GM19043 (cell line): ENCODE results near the gene ZNF750.

Experiments
- ATAC-seq: cut with Tn5 transposase; IDR thresholded peaks from one replicate; pipeline ENCODE4 v1.9.1; 2021; ENCODE audit warnings: low read depth; ENCODE audit not compliant: unreplicated experiment

The ZNF750 gene

GRCh38 chr17:82860606-82861392 lies 21.0 kb upstream of the ZNF750 start:
- ATAC-seq = no peak

- ATAC-seq = no peak
Observed at GRCh38 chr17:82859431-82860403, 19.9 kb upstream of the ZNF750 start.

GRCh38 chr17:82858376-82859126 lies 18.7 kb upstream of the ZNF750 start:
- no peak for ATAC-seq

- ATAC-seq = no peak
Observed at GRCh38 chr17:82856361-82856760, 16.5 kb upstream of the ZNF750 start.

- ATAC-seq = no peak
Observed at GRCh38 chr17:82854226-82854625, 14.4 kb upstream of the ZNF750 start.

DNA sequence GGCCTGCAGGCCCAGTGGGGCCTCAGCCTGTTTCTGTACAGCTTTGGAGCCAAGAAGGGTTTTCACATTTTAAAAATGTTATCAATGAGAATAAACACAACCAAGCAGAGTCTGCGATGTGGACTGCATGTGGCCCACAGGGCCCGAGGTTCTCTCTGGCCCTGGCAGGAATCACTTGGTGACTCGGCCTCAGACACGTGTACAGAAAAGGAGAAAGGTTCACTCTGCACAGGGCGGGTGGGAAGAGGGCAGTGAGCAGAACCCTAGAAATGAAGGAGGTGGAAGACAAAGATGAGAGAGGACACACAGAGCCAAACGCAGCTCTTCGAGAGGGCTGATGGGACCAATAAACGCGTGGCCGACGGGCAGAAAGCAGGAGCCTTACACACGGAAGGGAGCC lies 11.6 kb upstream of the ZNF750 start:
- no peak for ATAC-seq

DNA sequence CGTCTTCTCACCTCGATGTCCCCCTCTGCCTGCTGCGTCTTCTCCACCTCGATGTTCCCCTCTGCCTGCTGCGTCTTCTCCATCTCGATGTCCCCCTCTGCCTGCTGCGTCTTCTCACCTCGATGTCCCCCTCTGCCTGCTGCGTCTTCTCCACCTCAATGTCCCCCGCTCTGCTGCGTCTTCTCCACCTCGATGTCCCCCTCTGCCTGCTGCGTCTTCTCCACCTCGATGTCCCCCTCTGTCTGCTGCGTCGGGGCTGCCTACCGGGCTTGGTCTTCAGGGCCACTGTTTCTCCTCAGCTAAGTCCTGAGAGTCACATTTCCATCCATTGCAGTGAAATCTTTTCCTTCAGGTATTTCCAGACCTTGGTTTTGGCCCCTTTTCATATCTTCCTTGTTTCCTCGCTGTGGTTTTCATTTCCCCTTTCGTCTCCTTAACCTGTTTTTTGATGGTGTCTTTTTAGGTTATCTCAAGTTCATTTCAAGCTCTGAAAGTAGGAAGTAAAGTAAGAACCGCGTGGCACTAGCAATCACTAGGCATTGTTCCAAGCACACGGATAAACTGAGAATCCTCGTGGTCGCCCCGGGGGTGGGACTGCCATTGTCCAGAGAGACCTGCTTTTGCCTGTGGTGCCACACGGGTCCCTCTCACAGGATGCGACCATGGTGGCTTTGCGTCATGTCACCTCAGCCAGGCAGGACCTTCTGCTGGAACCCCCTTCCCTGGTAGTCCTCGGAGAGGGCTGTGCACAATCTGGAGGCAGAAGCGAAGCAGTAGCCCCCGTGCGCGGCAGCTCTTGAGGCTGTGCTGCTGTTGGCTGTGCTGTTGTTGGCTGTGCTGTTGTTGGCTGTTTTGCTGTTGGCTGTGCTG lies 9.5 kb upstream of the ZNF750 start:
- no peak for ATAC-seq

DNA sequence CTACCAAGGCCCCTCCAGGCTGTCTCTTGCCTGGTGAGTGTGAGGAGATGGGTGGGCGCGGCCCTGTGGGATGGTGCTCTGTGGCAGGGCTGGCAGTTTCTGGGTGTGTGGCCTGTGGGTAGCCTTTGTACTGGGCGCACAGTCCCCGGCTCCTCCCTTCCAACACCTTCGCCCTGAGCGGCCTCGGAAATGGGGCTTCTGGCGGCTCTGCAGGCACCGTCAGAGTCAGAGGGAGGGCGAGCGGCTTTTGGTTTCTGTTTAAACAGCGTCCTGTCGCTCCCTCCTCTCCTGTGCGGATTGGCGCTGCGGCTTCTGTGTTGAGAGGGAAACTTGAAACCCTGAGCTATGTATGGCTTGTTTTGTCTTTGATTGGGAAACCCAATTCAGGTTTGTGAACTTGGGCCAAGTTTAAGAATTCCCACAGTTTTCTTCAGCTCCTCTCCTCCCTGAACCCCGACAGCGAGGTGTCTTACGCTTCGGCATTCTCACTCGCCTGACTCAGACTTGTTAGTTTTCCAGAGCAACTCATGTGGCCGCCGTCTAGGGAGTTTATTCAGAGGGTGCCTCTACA lies 8.3 kb upstream of the ZNF750 start:
- ATAC-seq = no peak

DNA sequence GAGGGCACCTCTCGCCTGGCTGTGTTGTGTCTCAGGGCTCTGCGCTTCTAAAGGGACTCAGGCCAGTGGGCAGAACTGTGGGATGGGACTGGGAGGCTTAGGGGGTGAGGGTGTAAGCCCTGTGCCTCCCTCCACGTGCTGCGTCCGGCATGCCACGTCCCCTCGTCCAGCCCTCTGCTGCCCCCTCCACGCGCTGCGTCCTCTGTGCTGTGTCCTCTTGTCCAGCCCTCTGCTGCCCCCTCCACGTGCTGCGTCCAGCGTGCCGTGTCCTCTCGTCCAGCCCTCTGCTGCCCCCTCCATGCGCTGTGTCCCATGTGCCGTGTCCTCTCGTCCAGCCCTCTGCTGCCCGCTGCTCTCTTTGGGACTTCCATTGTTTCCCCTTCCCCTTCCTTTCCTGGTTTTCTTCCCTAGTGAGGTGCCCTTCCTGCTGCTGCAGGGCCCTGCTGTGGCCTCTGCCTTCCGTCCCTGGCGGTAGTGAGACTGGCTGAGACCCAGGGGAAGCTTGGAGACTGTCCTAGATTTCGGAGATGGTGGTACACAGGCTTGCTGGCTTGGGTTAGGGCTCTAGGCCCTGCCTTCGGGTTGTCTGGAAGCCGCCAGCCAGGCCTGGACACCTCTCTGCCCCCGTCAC lies 6.4 kb upstream of the ZNF750 start:
- ATAC-seq = no peak

DNA sequence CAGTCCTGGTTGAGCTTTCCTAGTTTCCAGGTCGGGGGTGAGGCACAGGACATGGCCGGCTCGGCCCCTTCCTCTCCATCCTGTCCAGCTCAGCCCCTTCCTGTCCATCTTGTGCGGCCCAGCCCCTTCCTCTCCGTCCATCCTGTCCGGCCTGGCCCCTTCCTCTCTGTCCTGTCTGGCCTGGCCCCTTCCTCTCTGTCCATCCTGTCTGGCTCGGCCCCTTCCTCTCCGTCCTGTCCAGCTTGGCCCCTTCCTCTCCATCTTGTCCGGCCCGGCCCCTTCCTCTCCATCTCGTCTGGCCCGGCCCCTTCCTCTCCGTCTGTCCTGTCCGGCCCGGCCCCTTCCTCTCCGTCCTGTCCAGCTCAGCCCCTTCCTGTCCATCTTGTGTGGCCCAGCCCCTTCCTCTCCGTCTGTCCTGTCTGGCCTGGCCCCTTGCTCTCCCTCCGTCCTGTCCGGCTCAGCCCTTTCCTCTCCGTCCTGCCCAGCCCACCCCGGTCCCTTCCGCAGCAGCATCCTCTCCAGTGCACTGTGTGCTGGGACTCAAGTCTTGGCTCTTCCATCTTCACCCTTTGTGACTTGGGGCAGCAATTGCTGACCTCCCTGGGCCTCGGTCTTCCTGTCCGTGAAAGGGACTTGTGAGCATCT lies 5.5 kb upstream of the ZNF750 start:
- no peak for ATAC-seq

DNA sequence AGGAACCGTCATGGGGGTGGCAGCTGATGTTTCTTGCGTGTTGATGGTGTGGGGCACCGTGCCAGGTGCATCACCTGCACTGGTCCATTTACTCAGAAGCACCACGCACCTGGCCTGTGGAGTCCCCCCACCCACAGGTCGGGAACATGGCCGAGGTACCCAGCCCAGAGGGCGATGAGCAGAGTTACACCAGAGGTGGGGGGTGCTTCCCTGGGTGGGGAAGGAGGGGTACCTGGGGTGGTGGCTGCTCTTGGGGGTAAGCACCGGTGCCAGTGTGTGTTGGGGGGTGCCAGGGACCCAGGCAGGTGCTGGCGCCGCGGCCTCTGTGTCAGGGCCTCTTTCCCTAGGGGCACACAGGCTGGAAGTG lies 5.0 kb upstream of the ZNF750 start:
- ATAC-seq = no peak

DNA sequence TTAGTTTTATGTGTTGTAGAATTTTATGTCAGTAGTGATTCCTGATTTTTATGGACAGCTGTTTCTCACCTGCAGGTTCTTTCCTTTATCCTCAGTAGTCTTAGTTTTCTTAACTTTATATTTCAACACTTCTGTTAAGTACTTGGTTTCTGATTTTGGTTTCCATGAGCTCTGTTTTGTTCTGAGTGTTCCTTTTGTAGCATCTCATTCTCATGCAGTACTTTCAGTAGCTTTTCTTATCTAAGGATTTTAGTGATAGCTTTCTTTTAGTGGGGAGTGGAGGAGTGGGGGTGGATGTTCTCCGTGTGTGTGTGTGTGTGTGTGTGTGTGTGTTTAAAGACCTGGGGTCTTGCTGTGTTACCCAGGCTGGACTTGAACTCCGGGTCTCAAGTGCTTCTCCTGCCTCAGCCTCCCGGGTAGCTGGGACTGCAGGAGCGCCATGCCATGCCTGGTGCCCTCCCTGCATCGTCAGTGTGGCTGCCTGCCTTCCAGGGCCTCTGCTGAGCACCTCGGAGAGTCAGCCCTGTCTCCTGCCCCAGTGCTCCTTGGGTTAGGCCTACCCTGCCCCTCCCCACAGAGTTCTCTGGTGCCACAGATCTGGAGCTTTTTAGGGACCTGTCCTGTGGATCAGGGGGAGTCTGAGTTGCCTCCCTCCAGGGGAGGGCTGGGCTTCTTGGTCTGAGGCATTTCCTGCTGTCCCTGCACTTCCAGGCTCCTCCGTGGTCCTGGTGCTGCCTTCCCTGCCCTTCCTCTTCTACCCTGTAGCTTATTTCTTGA lies 4.3 kb upstream of the ZNF750 start:
- no peak for ATAC-seq

GRCh38 chr17:82841921-82842596 lies 2.2 kb upstream of the ZNF750 start:
- no peak for ATAC-seq

GRCh38 chr17:82840431-82840831 lies 609 bp upstream of the ZNF750 start:
- no peak for ATAC-seq

DNA sequence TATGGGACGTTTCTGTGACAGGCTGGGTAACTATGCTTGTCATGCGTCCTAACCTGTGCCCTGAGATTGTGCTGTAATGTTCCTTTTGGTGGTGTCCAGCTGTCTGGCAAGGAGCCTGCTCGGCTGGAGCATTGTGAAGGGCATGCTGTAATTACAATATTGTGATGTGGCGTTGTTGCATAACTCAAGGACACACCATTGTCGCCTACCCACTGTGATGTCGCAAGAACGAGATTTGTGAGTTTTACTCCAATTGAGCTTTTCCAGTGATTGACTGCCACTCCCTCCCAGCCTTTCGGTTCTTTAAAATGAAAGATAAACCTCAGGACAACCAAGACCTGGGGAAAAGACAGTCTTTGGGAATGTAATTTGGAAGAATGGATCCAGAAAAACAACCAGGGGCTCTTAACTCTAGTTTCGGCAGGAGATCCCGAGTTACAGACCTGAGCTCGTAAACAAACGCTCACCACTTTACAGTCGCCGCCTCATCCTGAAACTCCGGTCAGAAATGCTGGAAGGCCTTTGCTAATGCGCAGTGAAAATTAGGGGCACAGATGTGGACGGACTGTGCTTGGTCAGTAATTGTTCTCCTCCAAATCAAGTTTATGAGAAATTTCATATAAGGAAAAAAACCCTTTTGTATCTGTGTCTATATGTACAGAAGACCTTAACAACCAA lies 1.3 kb downstream of the ZNF750 start:
- ATAC-seq = no peak

GRCh38 chr17:82837586-82838320 lies 2.1 kb downstream of the ZNF750 start:
- ATAC-seq = no peak
